GM18502 (cell line): ENCODE data around the gene PHF20.
"Not testable (repeated sequence)": the region's sequence is repeated elsewhere in the genome, so short reads cannot be mapped to it uniquely, and the experiment has no call there.

Experiments
- ATAC-seq: cut with Tn5 transposase; IDR thresholded peaks from one replicate; pipeline ENCODE4 v1.9.1; 2021; ENCODE audit warnings: mild to moderate bottlenecking; ENCODE audit not compliant: unreplicated experiment, poor library complexity

The PHF20 gene

GRCh38 chr20:35882427-35883161, 110.8 kb downstream of the PHF20 start:
- ATAC-seq = not testable (repeated sequence)

- ATAC-seq = no peak
Observed at GRCh38 chr20:35883336-35883777, 111.5 kb downstream of the PHF20 start.

DNA sequence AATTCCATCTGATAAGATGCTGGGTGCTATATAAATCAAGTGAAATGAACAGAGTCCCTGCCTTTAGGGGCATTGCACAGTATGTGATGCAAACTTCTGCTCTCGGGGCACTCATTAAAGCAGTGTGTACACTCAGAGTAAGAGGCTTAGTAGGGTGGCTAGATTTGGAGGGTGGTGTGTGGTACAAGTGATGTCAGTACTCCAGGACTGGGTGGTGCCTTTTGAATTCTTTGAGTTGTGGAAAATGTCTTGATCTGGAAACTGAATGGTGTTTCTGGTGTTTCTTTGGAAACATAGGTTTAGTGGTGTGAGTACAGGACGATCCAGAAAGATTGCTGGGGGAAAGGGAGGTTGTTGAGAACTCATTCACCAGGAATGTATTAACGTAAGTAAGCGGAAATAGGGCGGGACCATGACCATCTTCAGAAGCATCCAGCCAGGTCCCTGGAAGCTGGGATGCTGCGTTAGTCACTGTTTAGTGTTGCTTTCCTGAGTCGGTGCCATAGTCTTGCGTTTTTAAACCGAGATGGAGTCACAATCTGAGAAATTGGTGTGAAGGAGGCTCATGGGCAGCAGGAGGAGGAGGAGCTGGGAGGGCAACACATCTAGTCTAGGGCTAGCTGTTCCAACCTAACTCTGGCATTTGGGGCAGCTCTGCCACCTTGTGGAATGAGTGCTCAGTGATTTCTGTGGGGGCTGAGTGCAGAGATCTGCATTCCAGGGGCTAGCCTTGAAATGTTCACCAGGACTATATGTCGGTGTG, 112.1 kb downstream of the PHF20 start:
- ATAC-seq = no peak

- ATAC-seq = no peak
Observed at GRCh38 chr20:35884541-35884865, 112.7 kb downstream of the PHF20 start.

DNA sequence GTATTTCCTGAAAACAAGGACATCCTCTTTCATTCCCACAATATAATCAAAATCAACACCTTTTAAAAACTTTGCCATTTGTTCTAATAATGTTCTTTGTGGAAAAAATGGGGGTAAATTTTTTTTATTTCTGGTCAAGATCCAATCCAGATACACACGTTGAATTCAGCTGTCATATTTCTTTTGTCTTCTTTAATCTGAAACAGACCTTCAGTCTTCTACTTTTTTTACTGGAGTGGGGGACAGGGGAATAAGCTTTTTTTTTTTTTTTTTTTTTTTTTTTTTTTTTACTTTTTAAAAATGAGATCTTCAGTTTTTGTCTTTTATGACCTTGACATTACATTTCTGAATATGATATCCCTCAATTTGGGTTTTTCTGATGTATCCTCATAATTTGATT, 113.4 kb downstream of the PHF20 start:
- no peak for ATAC-seq

GRCh38 chr20:35886537-35886936, 114.7 kb downstream of the PHF20 start:
- ATAC-seq = no peak

DNA sequence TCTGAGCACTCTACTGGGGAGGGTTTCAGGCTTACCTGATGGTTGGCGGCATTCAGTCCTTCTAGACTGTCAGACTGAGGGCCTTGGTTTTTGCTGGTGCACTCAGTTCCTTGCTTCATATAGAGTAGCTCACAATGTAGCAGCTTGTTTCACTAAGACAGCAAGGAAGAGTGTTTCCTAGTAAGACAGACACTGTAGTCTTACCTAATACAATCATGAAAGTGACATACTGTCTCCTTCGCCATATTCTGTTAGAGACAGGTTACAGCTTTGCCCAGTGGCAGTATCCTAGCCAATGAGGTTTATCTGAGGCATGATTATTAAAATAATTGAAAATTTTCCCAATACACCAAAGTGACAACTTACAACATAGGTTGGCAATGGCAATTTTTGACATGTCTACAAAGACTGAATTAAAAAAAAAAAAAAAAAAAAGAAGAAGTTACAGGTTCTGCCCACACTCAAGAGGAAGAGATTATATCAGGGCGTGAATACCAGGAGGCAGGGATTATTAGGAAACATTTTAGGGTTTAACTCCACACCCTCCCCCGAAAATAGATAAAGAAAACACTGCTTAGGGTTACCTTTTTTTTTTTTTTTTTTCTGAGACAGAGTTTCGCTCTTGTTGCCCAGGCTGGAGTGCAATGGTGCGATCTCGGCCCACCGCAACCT, 115.7 kb downstream of the PHF20 start:
- no peak for ATAC-seq

GRCh38 chr20:35888657-35889056, 116.8 kb downstream of the PHF20 start:
- no peak for ATAC-seq

DNA sequence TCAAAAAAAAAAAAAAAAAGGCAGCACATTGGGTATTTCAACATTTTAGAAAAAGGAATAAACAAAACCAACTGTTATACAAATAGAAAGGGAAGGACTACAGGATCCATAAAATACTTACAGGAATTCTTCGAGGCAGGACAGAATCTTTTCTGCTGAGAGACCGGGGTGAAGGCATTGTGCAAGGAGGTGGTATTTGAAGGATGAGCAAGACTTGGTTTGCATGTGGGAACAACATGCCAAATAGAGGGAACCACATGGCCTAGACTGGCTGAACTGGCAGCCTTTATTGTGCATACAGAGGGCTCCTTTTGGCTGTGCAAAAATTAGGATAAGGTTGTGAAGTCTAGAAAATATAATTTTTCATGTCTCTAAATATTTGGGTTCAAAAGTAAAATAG, 119.6 kb downstream of the PHF20 start:
- no peak for ATAC-seq

GRCh38 chr20:35892871-35893270, 121.1 kb downstream of the PHF20 start:
- no peak for ATAC-seq

DNA sequence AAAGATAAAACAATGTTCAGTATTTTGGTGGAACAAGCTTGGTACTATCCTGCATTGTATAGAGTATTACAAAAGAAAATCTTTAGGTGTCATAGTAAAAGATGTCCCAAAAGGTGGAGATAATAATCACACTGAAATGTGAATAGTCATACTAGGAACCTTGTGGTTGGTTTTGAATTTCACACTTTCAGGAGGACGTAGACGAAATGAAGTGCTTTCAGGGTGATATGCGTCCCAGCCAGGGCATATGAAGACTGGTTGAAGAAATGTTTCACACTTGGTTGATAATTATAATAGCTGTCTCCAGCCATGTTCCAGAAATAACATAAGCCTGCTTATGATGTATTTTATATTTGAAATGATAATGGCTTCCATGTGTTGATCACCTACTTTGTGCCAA, 122.1 kb downstream of the PHF20 start:
- peak; percentile 82 for ATAC-seq

DNA sequence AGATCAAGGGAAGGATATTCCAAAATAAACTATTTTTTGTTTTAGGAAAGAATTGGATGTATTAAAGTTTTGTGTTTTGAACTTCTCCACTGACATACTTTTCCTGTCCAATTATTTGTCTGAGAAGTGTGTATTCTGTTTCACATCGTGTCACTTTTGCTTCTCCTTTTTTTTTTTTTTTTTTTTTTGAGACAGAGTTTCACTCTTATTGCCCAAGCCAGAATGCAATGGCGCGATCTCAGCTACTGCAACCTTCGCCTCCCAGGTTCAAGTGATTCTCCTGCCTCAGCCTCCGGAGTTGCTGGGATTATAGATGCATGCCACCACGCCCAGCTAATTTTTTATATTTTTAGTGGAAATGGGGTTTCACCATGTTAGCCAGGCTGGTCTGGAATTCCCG, 123.7 kb downstream of the PHF20 start:
- ATAC-seq = not testable (repeated sequence)

DNA sequence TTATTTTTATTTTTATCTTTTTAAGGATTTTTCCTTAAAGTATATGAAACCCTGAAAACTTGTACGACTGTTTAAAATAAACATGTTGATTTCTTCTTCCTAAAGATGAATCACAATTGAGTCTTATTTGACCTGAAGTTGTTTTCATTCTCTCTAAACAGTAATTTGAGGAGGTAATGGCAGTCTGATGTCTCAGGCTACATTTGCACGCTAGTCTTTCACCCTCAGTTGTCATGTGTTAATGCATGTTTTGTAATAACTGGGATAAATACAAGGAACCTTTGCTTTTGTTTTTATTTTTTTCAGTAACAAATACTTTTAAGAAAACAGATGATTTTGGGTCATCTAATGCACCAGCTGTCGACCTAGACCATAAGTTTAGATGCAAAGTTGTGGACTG, 127.2 kb downstream of the PHF20 start:
- no peak for ATAC-seq

- ATAC-seq = not testable (repeated sequence)
Observed at GRCh38 chr20:35901230-35901629, 129.4 kb downstream of the PHF20 start.

- no peak for ATAC-seq
Observed at GRCh38 chr20:35901678-35902544, 130.1 kb downstream of the PHF20 start.

- ATAC-seq = no peak
Observed at GRCh38 chr20:35902545-35902941, 130.7 kb downstream of the PHF20 start.

DNA sequence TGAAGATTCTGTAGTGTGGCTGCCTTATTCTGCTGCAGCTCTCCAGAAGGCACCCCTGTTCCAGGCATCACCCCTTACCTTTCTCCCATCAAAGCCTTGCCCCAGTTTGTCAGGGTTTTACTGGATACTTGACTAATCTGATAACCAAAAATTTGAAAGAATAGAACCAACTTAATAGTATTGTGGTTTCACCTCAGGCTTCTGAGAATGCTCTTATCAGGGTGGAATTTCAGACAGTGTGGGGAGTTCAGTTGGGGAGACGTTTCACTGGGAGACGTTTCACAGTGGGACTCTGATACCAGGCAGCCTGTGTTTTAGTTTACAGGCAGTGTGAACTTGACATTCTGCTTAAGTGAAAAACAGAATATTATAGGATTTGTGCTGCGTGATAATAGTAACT, 132.0 kb downstream of the PHF20 start:
- no peak for ATAC-seq

GRCh38 chr20:35904982-35905663, 133.3 kb downstream of the PHF20 start:
- ATAC-seq = no peak

GRCh38 chr20:35907017-35907701, 135.3 kb downstream of the PHF20 start:
- ATAC-seq = no peak
